Activated CD8-positive, alpha-beta memory T cell treated with anti-CD3 and anti-CD28 coated beads for 1 hour (primary cell): ENCODE measurements around the gene PNPLA1.

Source experiments
- DNase-seq, 2 donors: peaks; one replicate each; pipeline ENCODE4 v3.0.0-alpha.2; 2020; ENCODE audit warnings: low read depth in 1 of 2; ENCODE audit errors: extremely low read depth in 1 of 2

The PNPLA1 gene

GRCh38 chr6:36245572-36246061, 24.2 kb upstream of the PNPLA1 start:
- DNase-seq: no peak

- DNase-seq: no peak
Observed at GRCh38 chr6:36246506-36247268, 23.2 kb upstream of the PNPLA1 start.

- DNase-seq: no peak
Observed at GRCh38 chr6:36247693-36248092, 22.2 kb upstream of the PNPLA1 start.

GRCh38 chr6:36248980-36249379, 20.9 kb upstream of the PNPLA1 start:
- no peak for DNase-seq

GRCh38 chr6:36249536-36249935, 20.3 kb upstream of the PNPLA1 start:
- DNase-seq: no peak

- no peak for DNase-seq
Observed at GRCh38 chr6:36252005-36252404, 17.9 kb upstream of the PNPLA1 start.

GRCh38 chr6:36263390-36264000, 6.4 kb upstream of the PNPLA1 start:
- no peak for DNase-seq

GRCh38 chr6:36265744-36266143, 4.1 kb upstream of the PNPLA1 start:
- no peak for DNase-seq

GRCh38 chr6:36266913-36267644, 2.8 kb upstream of the PNPLA1 start:
- DNase-seq: no peak

- no peak for DNase-seq
Observed at GRCh38 chr6:36267731-36268477, 2.0 kb upstream of the PNPLA1 start.

- no peak for DNase-seq
Observed at GRCh38 chr6:36268478-36269275, 1.2 kb upstream of the PNPLA1 start.

- DNase-seq: no peak
Observed at GRCh38 chr6:36272234-36272633, 2.4 kb downstream of the PNPLA1 start.

GRCh38 chr6:36273067-36273466, 3.2 kb downstream of the PNPLA1 start:
- no peak for DNase-seq

GRCh38 chr6:36273802-36274514, 4.1 kb downstream of the PNPLA1 start:
- DNase-seq: no peak

GRCh38 chr6:36276581-36277536, 7.0 kb downstream of the PNPLA1 start:
- no peak for DNase-seq

- DNase-seq: no peak
Observed at GRCh38 chr6:36277946-36278470, 8.1 kb downstream of the PNPLA1 start.

GRCh38 chr6:36280467-36280866, 10.6 kb downstream of the PNPLA1 start:
- DNase-seq: no peak

- DNase-seq: no peak
Observed at GRCh38 chr6:36280983-36281382, 11.1 kb downstream of the PNPLA1 start.
